HG02981 (cell line): Measurements from ENCODE around the gene VPS13D.
"Not testable (repeated sequence)": the region's sequence is repeated elsewhere in the genome, so short reads cannot be mapped to it uniquely, and the experiment has no call there.

Experiments
- ATAC-seq: cut with Tn5 transposase; IDR thresholded peaks from one replicate; pipeline ENCODE4 v1.9.1; 2021; ENCODE audit warnings: mild to moderate bottlenecking, moderate library complexity; ENCODE audit not compliant: unreplicated experiment

Gene VPS13D

GRCh38 chr1:12530462-12531178 lies 300.8 kb downstream of the VPS13D start:
- ATAC-seq, result no peak

GRCh38 chr1:12531179-12531499 lies 301.3 kb downstream of the VPS13D start:
- ATAC-seq, result no peak

GRCh38 chr1:12532405-12533315 lies 302.8 kb downstream of the VPS13D start:
- ATAC-seq, result no peak

- no peak for ATAC-seq
Observed at GRCh38 chr1:12536023-12536639, 306.3 kb downstream of the VPS13D start.

- ATAC-seq, result no peak
Observed at GRCh38 chr1:12537294-12537693, 307.5 kb downstream of the VPS13D start.

- ATAC-seq, result no peak
Observed at GRCh38 chr1:12537906-12538461, 308.2 kb downstream of the VPS13D start.

GRCh38 chr1:12538536-12538935 lies 308.7 kb downstream of the VPS13D start:
- ATAC-seq, result not testable (repeated sequence)

GRCh38 chr1:12539320-12539704 lies 309.5 kb downstream of the VPS13D start:
- ATAC-seq, result no peak

- ATAC-seq, result no peak
Observed at GRCh38 chr1:12539705-12540579, 310.1 kb downstream of the VPS13D start.

- no peak for ATAC-seq
Observed at GRCh38 chr1:12540580-12541273, 310.9 kb downstream of the VPS13D start.

- ATAC-seq, result no peak
Observed at GRCh38 chr1:12541274-12542137, 311.7 kb downstream of the VPS13D start.

GRCh38 chr1:12542138-12542465 lies 312.3 kb downstream of the VPS13D start:
- no peak for ATAC-seq

- ATAC-seq, result no peak
Observed at GRCh38 chr1:12542616-12543592, 313.1 kb downstream of the VPS13D start.

- ATAC-seq, result no peak
Observed at GRCh38 chr1:12543740-12544154, 313.9 kb downstream of the VPS13D start.

GRCh38 chr1:12544357-12544756 lies 314.5 kb downstream of the VPS13D start:
- ATAC-seq, result no peak

GRCh38 chr1:12544992-12545391 lies 315.2 kb downstream of the VPS13D start:
- ATAC-seq, result no peak

GRCh38 chr1:12546771-12547585 lies 317.1 kb downstream of the VPS13D start:
- no peak for ATAC-seq
